Measurements from ENCODE around the gene HS6ST1.
A peak's percentile ranks its signal among the peaks of the same experiment; 100 is the strongest.

HS6ST1 gene

DNA sequence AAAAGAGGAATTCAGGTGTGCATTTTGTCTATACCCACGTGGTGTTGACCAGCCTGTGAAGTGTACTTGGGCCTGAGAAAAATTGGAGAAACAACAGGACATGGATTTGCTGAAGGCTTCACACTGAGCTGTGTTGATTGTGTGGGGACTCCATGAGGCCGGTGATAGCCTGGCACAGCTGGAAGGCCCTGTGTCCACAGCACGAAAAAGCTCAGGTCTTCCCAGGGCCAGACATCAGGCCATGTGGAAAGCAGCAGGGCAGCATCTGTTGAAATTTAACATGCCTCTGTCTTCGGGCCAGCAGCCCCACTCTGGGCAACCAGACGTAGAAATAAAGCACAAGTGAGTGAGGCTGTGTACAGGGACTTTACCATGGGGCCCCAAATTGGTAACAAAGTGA lies 84.1 kb downstream of the HS6ST1 start:
- H3K4me1 Mint-ChIP-seq (ENCODE audit: low read depth in 2 of 2), result peaks cover 2 to 3% of the 10 kb centered on the region in 2 donors
- H3K9me3 Mint-ChIP-seq, result no peaks in the 10 kb centered on the region
- no peak overlapping the region for H3K4me3 Mint-ChIP-seq
- no peaks in the 10 kb centered on the region for H3K36me3 Mint-ChIP-seq (ENCODE audit: insufficient read depth)
- DNase-seq (no peak), ATAC-seq (replicated peaks) (no peak)
- peaks cover 7 to 22% of the 10 kb centered on the region in 2 donors for H3K27me3 Mint-ChIP-seq
- H3K27ac Mint-ChIP-seq, result no peak overlapping the region

- H3K9me3 Mint-ChIP-seq, result no peaks in the 10 kb centered on the region
- H3K27ac Mint-ChIP-seq, result peak overlapping the region; percentile 44 to 65
- H3K4me1 Mint-ChIP-seq (ENCODE audit: low read depth in 2 of 2), result peaks cover 2 to 3% of the 10 kb centered on the region in 2 donors
- no peaks in the 10 kb centered on the region for H3K36me3 Mint-ChIP-seq (ENCODE audit: insufficient read depth)
- H3K4me3 Mint-ChIP-seq, result peak overlapping the region; percentile 78 to 83
- DNase-seq (no peak), ATAC-seq (replicated peaks) (no peak)
- peaks cover 7 to 22% of the 10 kb centered on the region in 2 donors for H3K27me3 Mint-ChIP-seq
Measured at GRCh38 chr2:128233790-128234395, 84.8 kb downstream of the HS6ST1 start.

GRCh38 chr2:128232965-128233789 lies 85.5 kb downstream of the HS6ST1 start:
- Mint-ChIP-seq H3K4me3 (peak overlapping the region; percentile 78 to 83), H3K9me3 (no peaks in the 10 kb centered on the region), H3K4me1 (ENCODE audit: low read depth in 2 of 2) (peaks cover 2 to 3% of the 10 kb centered on the region in 2 donors), H3K27me3 (peaks cover 4 to 17% of the 10 kb centered on the region in 2 donors), H3K27ac (peak overlapping the region; percentile 44 to 65), H3K36me3 (ENCODE audit: insufficient read depth) (no peaks in the 10 kb centered on the region)
- peak; percentile 97 for ATAC-seq (replicated peaks)
- DNase-seq, result peak; percentile 76 to 81 (median 78)

- DNase-seq (no peak), ATAC-seq (replicated peaks) (no peak)
- Mint-ChIP-seq H3K27ac (no peak overlapping the region), H3K4me1 (ENCODE audit: low read depth in 2 of 2) (peaks cover 2 to 3% of the 10 kb centered on the region in 2 donors), H3K36me3 (ENCODE audit: insufficient read depth) (no peaks in the 10 kb centered on the region), H3K9me3 (no peaks in the 10 kb centered on the region), H3K4me3 (no peak overlapping the region), H3K27me3 (peaks cover 0 to 9% of the 10 kb centered on the region in 2 donors)
Measured at GRCh38 chr2:128228894-128229293, 89.8 kb downstream of the HS6ST1 start.

DNA sequence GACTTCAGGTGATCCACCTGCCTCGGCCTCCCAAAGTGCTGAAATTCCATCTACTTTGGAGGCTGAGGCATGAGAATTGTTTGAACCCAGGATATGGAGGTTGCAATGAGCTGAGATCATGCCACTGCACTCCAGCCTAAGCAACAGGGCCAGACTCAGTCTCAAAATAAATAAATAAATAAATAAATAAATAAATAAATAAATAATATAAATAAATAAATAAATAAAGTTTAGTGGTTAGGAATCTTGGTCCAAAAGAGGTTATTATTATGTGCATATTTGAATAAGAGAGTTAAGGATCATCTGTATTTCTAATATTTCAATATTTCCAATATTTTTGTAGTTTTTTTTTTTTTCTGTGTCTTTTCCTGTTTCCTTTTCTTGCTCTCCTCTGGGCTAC lies 90.8 kb downstream of the HS6ST1 start:
- peak overlapping the region in 1 of 2 donors; percentile 12 for H3K27ac Mint-ChIP-seq
- H3K4me3 Mint-ChIP-seq, result no peak overlapping the region
- H3K27me3 Mint-ChIP-seq, result peaks cover 0 to 9% of the 10 kb centered on the region in 2 donors
- H3K36me3 Mint-ChIP-seq (ENCODE audit: insufficient read depth), result no peaks in the 10 kb centered on the region
- ATAC-seq (replicated peaks), result no peak
- peaks cover 0 to 2% of the 10 kb centered on the region in 2 donors for H3K4me1 Mint-ChIP-seq (ENCODE audit: low read depth in 2 of 2)
- no peak for DNase-seq
- H3K9me3 Mint-ChIP-seq, result no peaks in the 10 kb centered on the region

- no peak for DNase-seq
- H3K27me3 Mint-ChIP-seq, result peaks cover 10 to 17% of the 10 kb centered on the region in 2 donors
- ATAC-seq (replicated peaks), result no peak
- H3K4me1 Mint-ChIP-seq (ENCODE audit: low read depth in 2 of 2), result no peaks in the 10 kb centered on the region
- no peak overlapping the region for H3K27ac Mint-ChIP-seq
- no peaks in the 10 kb centered on the region for H3K9me3 Mint-ChIP-seq
- H3K36me3 Mint-ChIP-seq (ENCODE audit: insufficient read depth), result no peaks in the 10 kb centered on the region
- H3K4me3 Mint-ChIP-seq, result no peak overlapping the region
Measured at GRCh38 chr2:128219891-128220290, 98.8 kb downstream of the HS6ST1 start.

DNA sequence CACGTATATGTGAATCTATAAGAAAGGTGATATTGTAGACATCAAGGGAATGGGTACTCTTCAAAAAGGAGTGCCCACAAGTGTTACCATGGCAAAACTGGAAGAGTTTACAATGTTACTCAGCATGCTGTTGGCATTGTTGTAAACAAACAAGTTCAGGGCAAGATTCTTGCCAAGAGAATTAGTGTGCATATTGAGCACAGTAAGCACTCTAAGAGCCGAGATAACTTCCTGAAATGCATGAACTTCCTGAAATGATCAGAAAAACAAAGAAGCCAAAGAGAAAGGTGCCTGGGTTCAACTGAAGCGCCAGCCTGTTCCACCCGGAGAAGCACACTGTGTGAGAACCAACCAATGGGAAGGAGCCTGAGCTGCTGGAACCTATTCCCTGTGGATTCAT lies 101.0 kb downstream of the HS6ST1 start:
- no peak overlapping the region for H3K4me3 Mint-ChIP-seq
- DNase-seq, result no peak

GRCh38 chr2:128215897-128216642 lies 102.6 kb downstream of the HS6ST1 start:
- no peaks in the 10 kb centered on the region for H3K36me3 Mint-ChIP-seq (ENCODE audit: insufficient read depth)
- no peaks in the 10 kb centered on the region for H3K9me3 Mint-ChIP-seq
- H3K27ac Mint-ChIP-seq, result no peak overlapping the region
- H3K4me1 Mint-ChIP-seq (ENCODE audit: low read depth in 2 of 2), result no peaks in the 10 kb centered on the region
- H3K4me3 Mint-ChIP-seq, result no peak overlapping the region
- ATAC-seq (replicated peaks) (no peak), DNase-seq (no peak)
- peaks cover 16 to 18% of the 10 kb centered on the region in 2 donors for H3K27me3 Mint-ChIP-seq

More for the DNA sequence above, 101.0 kb downstream of the HS6ST1 start:
- Mint-ChIP-seq H3K27me3 (peaks cover 17 to 18% of the 10 kb centered on the region in 2 donors), H3K9me3 (no peaks in the 10 kb centered on the region), H3K27ac (no peak overlapping the region), H3K36me3 (ENCODE audit: insufficient read depth) (no peaks in the 10 kb centered on the region), H3K4me1 (ENCODE audit: low read depth in 2 of 2) (no peaks in the 10 kb centered on the region)
- ATAC-seq (replicated peaks), result no peak
